Measurements from ENCODE around the gene NT5C3B.

- TF ChIP-seq, protein P1, sequence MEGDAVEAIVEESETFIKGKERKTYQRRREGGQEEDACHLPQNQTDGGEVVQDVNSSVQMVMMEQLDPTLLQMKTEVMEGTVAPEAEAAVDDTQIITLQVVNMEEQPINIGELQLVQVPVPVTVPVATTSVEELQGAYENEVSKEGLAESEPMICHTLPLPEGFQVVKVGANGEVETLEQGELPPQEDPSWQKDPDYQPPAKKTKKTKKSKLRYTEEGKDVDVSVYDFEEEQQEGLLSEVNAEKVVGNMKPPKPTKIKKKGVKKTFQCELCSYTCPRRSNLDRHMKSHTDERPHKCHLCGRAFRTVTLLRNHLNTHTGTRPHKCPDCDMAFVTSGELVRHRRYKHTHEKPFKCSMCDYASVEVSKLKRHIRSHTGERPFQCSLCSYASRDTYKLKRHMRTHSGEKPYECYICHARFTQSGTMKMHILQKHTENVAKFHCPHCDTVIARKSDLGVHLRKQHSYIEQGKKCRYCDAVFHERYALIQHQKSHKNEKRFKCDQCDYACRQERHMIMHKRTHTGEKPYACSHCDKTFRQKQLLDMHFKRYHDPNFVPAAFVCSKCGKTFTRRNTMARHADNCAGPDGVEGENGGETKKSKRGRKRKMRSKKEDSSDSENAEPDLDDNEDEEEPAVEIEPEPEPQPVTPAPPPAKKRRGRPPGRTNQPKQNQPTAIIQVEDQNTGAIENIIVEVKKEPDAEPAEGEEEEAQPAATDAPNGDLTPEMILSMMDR (IDR thresholded peaks at IDR 0.05) = no peak
- no peak for TF ChIP-seq POLR2AphosphoS5 (IDR thresholded peaks at IDR 0.05)
- TF ChIP-seq EP300 (IDR thresholded peaks at IDR 0.05) = no peak
Measured at GRCh38 chr17:41784207-41784744, 51.8 kb downstream of the NT5C3B start.

All from esophagus muscularis mucosa (tissue), 4 donors.